Measurements from ENCODE around the gene CAMK1D.

DNA sequence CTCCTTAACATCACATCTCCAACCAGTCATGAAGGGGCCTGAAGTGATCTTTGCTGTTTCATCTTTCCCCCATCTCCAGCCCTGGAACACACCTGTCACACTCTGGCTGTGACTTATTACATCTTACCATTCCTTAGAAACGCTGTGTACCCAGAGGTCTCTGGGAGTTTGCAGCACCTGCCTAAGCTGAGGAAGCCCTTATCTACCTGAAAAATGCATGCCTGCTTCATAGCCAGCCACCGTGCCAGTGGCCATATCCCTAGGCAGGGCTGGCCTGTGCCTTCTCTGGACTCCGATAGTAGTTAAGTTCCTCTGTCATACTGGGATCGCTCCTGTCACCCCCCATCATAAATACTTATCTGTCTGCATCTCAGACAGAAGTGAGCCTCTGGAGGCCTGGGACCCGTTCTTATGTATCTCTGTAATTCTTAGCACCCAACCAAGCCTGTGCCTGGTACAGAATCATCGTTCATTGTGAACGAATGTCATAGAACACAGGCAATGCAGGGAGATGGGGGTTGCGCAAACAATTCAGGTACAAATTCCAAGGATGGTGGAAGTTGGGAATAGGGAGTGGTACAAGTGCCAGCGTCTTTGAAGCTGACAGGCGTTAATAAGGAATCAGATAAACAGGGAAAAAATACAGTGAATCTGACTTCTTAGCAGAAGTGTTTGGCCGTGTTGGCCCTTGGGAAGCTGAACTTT lies 254.6 kb downstream of the CAMK1D start:
- TF ChIP-seq, protein P1, sequence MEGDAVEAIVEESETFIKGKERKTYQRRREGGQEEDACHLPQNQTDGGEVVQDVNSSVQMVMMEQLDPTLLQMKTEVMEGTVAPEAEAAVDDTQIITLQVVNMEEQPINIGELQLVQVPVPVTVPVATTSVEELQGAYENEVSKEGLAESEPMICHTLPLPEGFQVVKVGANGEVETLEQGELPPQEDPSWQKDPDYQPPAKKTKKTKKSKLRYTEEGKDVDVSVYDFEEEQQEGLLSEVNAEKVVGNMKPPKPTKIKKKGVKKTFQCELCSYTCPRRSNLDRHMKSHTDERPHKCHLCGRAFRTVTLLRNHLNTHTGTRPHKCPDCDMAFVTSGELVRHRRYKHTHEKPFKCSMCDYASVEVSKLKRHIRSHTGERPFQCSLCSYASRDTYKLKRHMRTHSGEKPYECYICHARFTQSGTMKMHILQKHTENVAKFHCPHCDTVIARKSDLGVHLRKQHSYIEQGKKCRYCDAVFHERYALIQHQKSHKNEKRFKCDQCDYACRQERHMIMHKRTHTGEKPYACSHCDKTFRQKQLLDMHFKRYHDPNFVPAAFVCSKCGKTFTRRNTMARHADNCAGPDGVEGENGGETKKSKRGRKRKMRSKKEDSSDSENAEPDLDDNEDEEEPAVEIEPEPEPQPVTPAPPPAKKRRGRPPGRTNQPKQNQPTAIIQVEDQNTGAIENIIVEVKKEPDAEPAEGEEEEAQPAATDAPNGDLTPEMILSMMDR (IDR thresholded peaks at IDR 0.05) = no peak
- TF ChIP-seq TCF7 (CRISPR knock-in tag; IDR thresholded peaks at IDR 0.05; ENCODE audit: low read depth) (no peak), ZNF121 (CRISPR knock-in tag; IDR thresholded peaks at IDR 0.05) (no peak), CBFB (CRISPR knock-in tag; IDR thresholded peaks at IDR 0.05; ENCODE audit: low read depth) (no peak), HMGA2 (CRISPR knock-in tag; IDR thresholded peaks at IDR 0.05) (no peak)

All from WTC11 (cell line).